ENCODE data around the gene EIF4A3.

DNA sequence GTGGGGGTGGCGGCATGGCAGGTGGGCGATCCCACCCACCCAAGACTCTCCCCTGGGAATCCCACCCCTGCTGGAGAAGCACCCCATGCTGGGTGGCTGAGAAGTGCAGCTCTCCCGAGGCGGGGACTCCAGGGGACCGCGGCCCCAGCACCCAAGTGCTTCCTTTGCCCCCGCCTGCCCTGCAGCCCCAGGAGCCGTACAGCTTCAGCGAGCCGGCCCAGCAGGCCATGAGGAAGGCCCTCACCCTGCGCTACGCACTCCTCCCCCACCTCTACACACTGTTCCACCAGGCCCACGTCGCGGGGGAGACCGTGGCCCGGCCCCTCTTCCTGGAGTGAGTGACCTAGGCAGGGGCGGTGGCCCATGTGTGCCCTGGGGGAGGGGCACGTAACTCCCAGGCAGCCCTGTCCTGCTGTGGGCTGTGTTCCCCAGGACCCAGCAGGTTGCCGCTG lies 33.9 kb downstream of the EIF4A3 start:
- TF ChIP-seq, protein P1, sequence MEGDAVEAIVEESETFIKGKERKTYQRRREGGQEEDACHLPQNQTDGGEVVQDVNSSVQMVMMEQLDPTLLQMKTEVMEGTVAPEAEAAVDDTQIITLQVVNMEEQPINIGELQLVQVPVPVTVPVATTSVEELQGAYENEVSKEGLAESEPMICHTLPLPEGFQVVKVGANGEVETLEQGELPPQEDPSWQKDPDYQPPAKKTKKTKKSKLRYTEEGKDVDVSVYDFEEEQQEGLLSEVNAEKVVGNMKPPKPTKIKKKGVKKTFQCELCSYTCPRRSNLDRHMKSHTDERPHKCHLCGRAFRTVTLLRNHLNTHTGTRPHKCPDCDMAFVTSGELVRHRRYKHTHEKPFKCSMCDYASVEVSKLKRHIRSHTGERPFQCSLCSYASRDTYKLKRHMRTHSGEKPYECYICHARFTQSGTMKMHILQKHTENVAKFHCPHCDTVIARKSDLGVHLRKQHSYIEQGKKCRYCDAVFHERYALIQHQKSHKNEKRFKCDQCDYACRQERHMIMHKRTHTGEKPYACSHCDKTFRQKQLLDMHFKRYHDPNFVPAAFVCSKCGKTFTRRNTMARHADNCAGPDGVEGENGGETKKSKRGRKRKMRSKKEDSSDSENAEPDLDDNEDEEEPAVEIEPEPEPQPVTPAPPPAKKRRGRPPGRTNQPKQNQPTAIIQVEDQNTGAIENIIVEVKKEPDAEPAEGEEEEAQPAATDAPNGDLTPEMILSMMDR (IDR thresholded peaks at IDR 0.05) = no peak
- TF ChIP-seq POLR2A (IDR thresholded peaks at IDR 0.05) = no peak

Measured in esophagus squamous epithelium (tissue), 4 donors.